Peyer's patch (tissue), 4 donors: Measurements from ENCODE around the gene LIN7B. TPM values are rescaled to one million over a fixed set of nuclear protein-coding genes. Genes with fewer than 3 reads are reported as not detected.

Experiments used
- DNase-seq, 3 donors: peaks; one replicate each; pipeline ENCODE4 v3.0.0-alpha.2; 2017 to 2019
- H3K27ac ChIP-seq, 4 donors: fragments of 200-600 bp; sonication (generic); one replicate each; pipeline ENCODE4 v1.5.1; 2016 to 2019
- H3K27me3 ChIP-seq, 2 donors: fragments of 200-600 bp; sonication (generic); one replicate each; pipeline ENCODE4 v1.5.1; 2019
- H3K36me3 ChIP-seq, 3 donors: fragments of 200-600 bp; sonication (generic); one replicate each; pipeline ENCODE4 v1.5.1; 2016 to 2019
- H3K4me1 ChIP-seq, 4 donors: fragments of 200-600 bp; sonication (generic); one replicate each; pipeline ENCODE4 v1.5.1; 2016 to 2019
- H3K4me3 ChIP-seq, 4 donors: fragments of 200-600 bp; sonication (generic); 1 replicate in 3 of 4; 2 replicates in 1 of 4; pipeline ENCODE4 v1.5.1; 2016 to 2019; ENCODE audit warnings: mild to moderate bottlenecking in 1 of 4
- H3K9me3 ChIP-seq, 4 donors: fragments of 200-600 bp; sonication (generic); one replicate each; pipeline ENCODE4 v1.5.1; 2016 to 2019; ENCODE audit warnings: mild to moderate bottlenecking in 1 of 4
- POLR2A ChIP-seq, 2 donors: fragments of 450-650 bp; IDR thresholded peaks; one replicate each; pipeline ENCODE4 v1.5.1; 2017; ENCODE audit warnings: antibody characterized with exemption in 2 of 2, mild to moderate bottlenecking in 2 of 2, moderate library complexity in 2 of 2
- total RNA-seq, 4 donors: library from RNA; depleted of rRNA; stranded (reverse); fragments of >200 nt; gene quantifications; one replicate each; pipeline ENCODE4 v1.1.0, GENCODE V29; 2016
- TF ChIP-seq, protein P1 (sequence below), 6 experiments: fragments of 450-650 bp in 4 of 6; fragments of 200-600 bp in 2 of 6; sonication (generic) in 1 of 6; IDR thresholded peaks; one replicate each; pipeline ENCODE4 v1.5.1; 2017 to 2019; ENCODE audit warnings: antibody characterized with exemption in 6 of 6, mild to moderate bottlenecking in 3 of 6, moderate library complexity in 1 of 6

The LIN7B gene
- total RNA-seq, 4 donors from 2014 or later, result 13.5 to 29.4 (median 18.0) TPM; not detected in 1

DNA sequence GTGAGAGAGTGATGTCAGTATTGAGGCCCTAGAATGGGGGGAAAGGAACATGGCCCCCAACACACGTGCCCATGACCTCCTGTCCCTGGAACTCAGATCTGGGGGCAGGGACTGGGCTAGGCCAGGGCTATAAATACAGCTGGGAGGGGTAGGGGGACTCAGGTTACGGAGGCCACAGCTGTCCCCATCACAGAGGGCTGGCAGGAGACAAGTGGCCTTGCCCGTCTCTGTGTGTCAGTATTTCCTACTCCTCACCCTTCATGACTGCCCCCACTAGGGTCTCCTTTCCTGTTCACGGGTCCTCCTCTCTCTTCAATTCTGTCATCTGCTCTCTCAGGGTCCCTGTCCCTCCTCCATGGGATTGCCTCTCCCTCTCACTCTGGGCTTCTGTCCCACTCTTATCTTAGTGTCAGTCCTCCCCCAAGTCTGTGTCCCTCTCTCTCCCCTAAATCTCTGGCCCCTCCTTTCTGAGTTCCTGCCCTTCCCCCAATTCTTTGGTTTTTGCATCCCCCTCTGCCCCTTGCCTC lies 41.7 kb downstream of the LIN7B start:
- Histone ChIP-seq H3K4me3 (no peak overlapping the region), H3K27me3 (no peaks in the 10 kb centered on the region), H3K9me3 (peaks cover 0 to 5% (median 0%) of the 10 kb centered on the region in 4 donors), H3K4me1 (peaks cover 0 to 29% (median 5%) of the 10 kb centered on the region in 4 donors), H3K27ac (peak overlapping the region in 1 of 4 donors; percentile 12), H3K36me3 (no peaks in the 10 kb centered on the region)
- TF ChIP-seq, protein P1, sequence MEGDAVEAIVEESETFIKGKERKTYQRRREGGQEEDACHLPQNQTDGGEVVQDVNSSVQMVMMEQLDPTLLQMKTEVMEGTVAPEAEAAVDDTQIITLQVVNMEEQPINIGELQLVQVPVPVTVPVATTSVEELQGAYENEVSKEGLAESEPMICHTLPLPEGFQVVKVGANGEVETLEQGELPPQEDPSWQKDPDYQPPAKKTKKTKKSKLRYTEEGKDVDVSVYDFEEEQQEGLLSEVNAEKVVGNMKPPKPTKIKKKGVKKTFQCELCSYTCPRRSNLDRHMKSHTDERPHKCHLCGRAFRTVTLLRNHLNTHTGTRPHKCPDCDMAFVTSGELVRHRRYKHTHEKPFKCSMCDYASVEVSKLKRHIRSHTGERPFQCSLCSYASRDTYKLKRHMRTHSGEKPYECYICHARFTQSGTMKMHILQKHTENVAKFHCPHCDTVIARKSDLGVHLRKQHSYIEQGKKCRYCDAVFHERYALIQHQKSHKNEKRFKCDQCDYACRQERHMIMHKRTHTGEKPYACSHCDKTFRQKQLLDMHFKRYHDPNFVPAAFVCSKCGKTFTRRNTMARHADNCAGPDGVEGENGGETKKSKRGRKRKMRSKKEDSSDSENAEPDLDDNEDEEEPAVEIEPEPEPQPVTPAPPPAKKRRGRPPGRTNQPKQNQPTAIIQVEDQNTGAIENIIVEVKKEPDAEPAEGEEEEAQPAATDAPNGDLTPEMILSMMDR (IDR thresholded peaks at IDR 0.05), result no peak
- TF ChIP-seq POLR2A (IDR thresholded peaks at IDR 0.05), result no peak
- no peak for DNase-seq

DNA sequence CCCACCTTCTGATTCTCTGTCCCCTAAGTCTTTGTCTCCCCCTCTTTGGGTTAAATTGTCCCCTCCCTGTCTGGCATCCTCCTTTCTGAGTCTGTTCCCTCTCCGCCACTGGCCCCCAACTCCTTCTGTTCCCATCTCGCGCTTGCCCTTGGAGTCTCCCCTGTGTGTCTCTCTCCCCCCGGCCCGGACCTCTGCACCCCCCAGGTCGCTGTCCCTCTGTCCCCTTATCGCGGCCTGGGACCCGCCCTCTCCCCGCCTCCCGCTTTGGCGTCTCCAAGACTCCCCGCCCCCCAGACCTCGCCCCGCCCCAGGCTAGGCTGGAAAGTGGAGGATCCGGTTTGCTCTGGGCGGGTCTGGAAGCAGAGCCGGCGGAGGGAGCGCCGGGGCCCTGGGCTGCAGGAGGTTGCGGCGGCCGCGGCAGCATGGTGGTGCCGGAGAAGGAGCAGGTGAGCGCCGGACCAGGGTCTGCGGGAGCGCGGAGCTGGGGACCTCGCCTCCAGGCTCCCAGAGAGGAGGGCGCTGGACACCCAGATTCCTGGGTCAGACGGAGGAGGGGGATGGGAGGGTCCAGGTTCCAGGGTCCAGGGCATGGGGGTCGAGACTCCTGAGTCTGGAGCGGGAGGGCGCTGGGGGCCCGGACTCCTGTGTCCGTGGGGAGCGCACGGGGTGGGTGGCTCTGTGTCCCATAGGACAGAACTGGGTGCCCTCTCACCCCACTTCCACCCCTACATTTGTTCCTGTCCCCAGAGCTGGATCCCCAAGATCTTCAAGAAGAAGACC lies 43.5 kb downstream of the LIN7B start, which contains the start of gene TRPM4:
Gene TRPM4 (plus strand): TSS at position 348 of the 780 bp plus-strand sequence. CDS start 75 bp downstream, at position 423.
- DNase-seq, result peak; percentile 42 to 96 (median 93)
- Histone ChIP-seq H3K36me3 (no peaks in the 10 kb centered on the region), H3K4me3 (peak within 1 kb of the TSS; percentile 39 to 93 (median 62)), H3K27ac (peak within 1 kb of the TSS; percentile 63 to 96 (median 91)), H3K4me1 (peaks cover 0 to 17% (median 0%) of the 10 kb centered on the region in 4 donors), H3K27me3 (no peaks in the 10 kb centered on the region), H3K9me3 (no peaks in the 10 kb centered on the region)
- peak; percentile 92 to 93 for TF ChIP-seq POLR2A (IDR thresholded peaks at IDR 0.05)
- TF ChIP-seq, protein P1 (IDR thresholded peaks at IDR 0.05), result no peak

DNA sequence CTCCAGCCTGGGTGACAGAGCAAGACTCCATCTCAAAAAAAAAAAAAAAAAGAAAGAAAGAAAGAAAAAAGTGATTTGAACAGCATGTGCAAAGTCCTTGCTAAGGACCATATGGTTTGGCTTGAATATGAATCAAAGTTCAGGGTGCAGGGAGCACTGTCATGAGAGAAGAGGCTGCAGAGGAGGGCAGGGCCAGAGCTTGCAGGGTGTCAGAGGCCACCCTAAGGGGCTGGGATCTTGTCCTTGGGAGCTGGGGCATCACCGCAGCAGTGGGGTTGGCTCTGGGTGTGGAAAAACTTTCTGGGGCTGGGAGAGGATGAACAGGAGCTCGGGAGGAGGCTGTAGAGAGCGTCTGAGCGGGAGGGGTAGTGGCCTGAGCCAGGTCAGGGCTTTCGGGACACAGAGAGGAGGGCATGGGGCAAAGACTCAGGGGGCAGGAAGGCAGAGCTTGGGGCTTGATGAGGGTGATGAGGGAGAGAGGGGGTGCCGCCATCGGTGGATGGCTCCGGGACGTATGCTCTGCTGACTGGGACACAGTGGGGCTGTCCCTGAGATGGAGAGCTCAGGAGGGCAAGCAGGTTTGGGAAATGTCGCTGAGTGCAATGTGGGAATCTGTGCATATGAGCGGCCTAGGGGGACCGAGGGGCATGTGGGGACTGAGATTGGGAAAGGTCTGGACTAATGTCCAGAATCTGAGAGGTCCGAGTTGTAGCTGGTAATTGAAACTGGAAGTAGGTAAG lies 46.5 kb downstream of the LIN7B start:
- DNase-seq, result peak in 2 of 3 donors; percentile 61 to 64
- no peaks in the 10 kb centered on the region for H3K27me3 ChIP-seq
- H3K27ac ChIP-seq, result peak overlapping the region in 2 of 4 donors; percentile 15 to 68
- peaks cover 0 to 28% (median 0%) of the 10 kb centered on the region in 4 donors for H3K4me1 ChIP-seq
- no peaks in the 10 kb centered on the region for H3K36me3 ChIP-seq
- TF ChIP-seq, protein P1 (IDR thresholded peaks at IDR 0.05), result no peak
- TF ChIP-seq POLR2A (IDR thresholded peaks at IDR 0.05), result no peak
- no peaks in the 10 kb centered on the region for H3K9me3 ChIP-seq
- H3K4me3 ChIP-seq, result peak overlapping the region in 2 of 4 donors; percentile 18 to 19

DNA sequence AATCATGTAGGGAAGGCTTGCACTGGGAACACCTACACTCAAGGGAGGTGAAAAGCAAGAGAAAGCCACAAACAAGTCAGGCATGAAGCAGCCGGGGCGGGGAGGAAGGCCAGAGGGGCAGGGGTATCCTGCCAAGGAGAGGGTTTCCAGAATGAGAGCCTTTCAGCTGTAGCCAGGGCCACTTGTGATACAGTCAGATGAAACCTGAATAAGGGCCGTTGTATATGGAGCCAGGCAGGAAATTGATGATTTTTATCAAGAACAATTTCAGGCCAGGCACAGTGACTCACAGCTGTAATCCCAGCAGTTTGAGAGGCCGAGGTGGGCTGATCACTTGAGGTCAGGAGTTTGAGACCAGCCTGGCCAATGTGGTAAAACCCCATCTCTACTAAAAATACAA lies 47.8 kb downstream of the LIN7B start:
- H3K27ac ChIP-seq, result no peak overlapping the region
- H3K9me3 ChIP-seq, result no peaks in the 10 kb centered on the region
- TF ChIP-seq, protein P1 (IDR thresholded peaks at IDR 0.05), result no peak
- no peak for TF ChIP-seq POLR2A (IDR thresholded peaks at IDR 0.05)
- H3K4me3 ChIP-seq, result no peak overlapping the region
- H3K27me3 ChIP-seq, result no peaks in the 10 kb centered on the region
- peaks cover 0 to 34% (median 0%) of the 10 kb centered on the region in 4 donors for H3K4me1 ChIP-seq
- H3K36me3 ChIP-seq, result no peaks in the 10 kb centered on the region
- DNase-seq, result no peak

DNA sequence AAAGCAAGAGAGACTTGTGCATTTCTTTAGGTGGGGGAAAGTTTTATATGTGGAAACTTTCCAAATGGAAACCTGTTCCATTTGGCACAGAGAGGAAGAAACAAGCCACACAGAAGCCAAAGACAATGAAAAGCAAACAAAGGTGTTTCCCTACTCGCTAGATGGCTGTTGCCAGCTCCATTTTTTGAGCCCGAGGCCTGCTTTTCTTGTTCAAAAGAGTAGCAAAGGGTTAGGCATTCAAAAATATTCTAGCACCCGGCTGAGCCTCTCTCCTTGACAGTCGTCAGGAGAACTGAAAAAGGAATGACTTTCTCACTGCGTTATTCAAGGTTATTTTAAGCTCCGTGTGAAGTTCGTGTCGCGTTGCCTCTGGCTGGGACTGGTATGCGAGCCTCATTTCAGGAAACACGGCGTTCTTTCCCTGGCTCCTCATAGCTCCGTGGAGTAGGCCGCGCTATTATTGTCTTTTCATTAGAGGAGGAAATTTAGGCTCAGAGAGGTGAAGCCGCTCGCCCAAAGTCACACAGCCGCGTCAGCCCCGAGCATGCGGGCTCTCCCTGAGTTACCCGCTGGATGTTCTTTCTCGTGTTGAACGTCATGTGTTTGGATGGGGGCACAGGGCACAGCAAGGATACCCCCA lies 51.1 kb downstream of the LIN7B start:
- Histone ChIP-seq H3K36me3 (peaks cover 0 to 21% (median 0%) of the 10 kb centered on the region in 3 donors), H3K27ac (peak overlapping the region in 2 of 4 donors; percentile 34 to 66), H3K4me3 (no peak overlapping the region), H3K4me1 (peaks cover 0 to 34% (median 0%) of the 10 kb centered on the region in 4 donors), H3K27me3 (no peaks in the 10 kb centered on the region), H3K9me3 (no peaks in the 10 kb centered on the region)
- TF ChIP-seq, protein P1 (IDR thresholded peaks at IDR 0.05), result no peak
- no peak for DNase-seq
